ENCODE measurements around the gene RBMX.

Gene RBMX

GRCh38 chrX:136909119-136909705 lies 28.7 kb upstream of the RBMX start (continued):
- TF ChIP-seq ZNF585B (tag by site-specific recombination; IDR thresholded peaks at IDR 0.05) (no peak), ZNF140 (tag by site-specific recombination; IDR thresholded peaks at IDR 0.05) (no peak), ZNF433 (tag by site-specific recombination; IDR thresholded peaks at IDR 0.05; ENCODE audit: low read depth) (no peak), ZIC2 (tag by site-specific recombination; IDR thresholded peaks at IDR 0.05) (peak; percentile 49), ZNF677 (tag by site-specific recombination; IDR thresholded peaks at IDR 0.05) (no peak), OSR2 (tag by site-specific recombination; IDR thresholded peaks at IDR 0.05) (no peak), ZNF837 (tag by site-specific recombination; IDR thresholded peaks at IDR 0.05) (no peak), FEZF1 (tag by site-specific recombination; IDR thresholded peaks at IDR 0.05) (no peak), ZNF514 (tag by site-specific recombination; IDR thresholded peaks at IDR 0.05) (no peak), ZNF324 (tag by site-specific recombination; IDR thresholded peaks at IDR 0.05) (no peak), ZNF239 (tag by site-specific recombination; IDR thresholded peaks at IDR 0.05) (no peak), ZNF354C (tag by site-specific recombination; IDR thresholded peaks at IDR 0.05; ENCODE audit: borderline replicate concordance, low read depth) (no peak), ZBTB10 (tag by site-specific recombination; IDR thresholded peaks at IDR 0.05) (no peak), ZNF184 (tag by site-specific recombination; IDR thresholded peaks at IDR 0.05) (no peak), ZNF645 (tag by site-specific recombination; IDR thresholded peaks at IDR 0.05) (no peak), ZNF223 (tag by site-specific recombination; IDR thresholded peaks at IDR 0.05) (no peak), ZSCAN23 (tag by site-specific recombination; IDR thresholded peaks at IDR 0.05) (no peak), ZNF202 (tag by site-specific recombination; IDR thresholded peaks at IDR 0.05; ENCODE audit: borderline replicate concordance) (no peak), ZNF560 (tag by site-specific recombination; IDR thresholded peaks at IDR 0.05; ENCODE audit: borderline replicate concordance) (no peak), ZNF175 (tag by site-specific recombination; IDR thresholded peaks at IDR 0.05) (no peak), MYNN (tag by site-specific recombination; IDR thresholded peaks at IDR 0.05; ENCODE audit: borderline replicate concordance) (no peak; the same call in 1 of the 2 replicates), MZF1 (tag by site-specific recombination; IDR thresholded peaks at IDR 0.05; ENCODE audit: borderline replicate concordance) (no peak), ATF2 (tag by site-specific recombination; IDR thresholded peaks at IDR 0.05; ENCODE audit: low read depth) (no peak), ZNF112 (tag by site-specific recombination; IDR thresholded peaks at IDR 0.05) (no peak), PRDM1 (tag by site-specific recombination; IDR thresholded peaks at IDR 0.05) (no peak), ZNF660 (tag by site-specific recombination; IDR thresholded peaks at IDR 0.05) (no peak), PATZ1 (tag by site-specific recombination; IDR thresholded peaks at IDR 0.05) (peak; percentile 46; the same call in 1 of the 2 replicates), ZBTB44 (tag by site-specific recombination; IDR thresholded peaks at IDR 0.05) (no peak), ZNF561 (tag by site-specific recombination; IDR thresholded peaks at IDR 0.05; ENCODE audit: borderline replicate concordance) (peak; percentile 27; the same call in 1 of the 2 replicates), ZNF558 (tag by site-specific recombination; IDR thresholded peaks at IDR 0.05) (no peak), YY1 (tag by site-specific recombination; IDR thresholded peaks at IDR 0.05) (no peak), ZNF664 (tag by site-specific recombination; IDR thresholded peaks at IDR 0.05) (no peak), ZNF16 (tag by site-specific recombination; IDR thresholded peaks at IDR 0.05; ENCODE audit: low read depth) (no peak), ZNF600 (tag by site-specific recombination; IDR thresholded peaks at IDR 0.05) (peak; percentile 47; the same call in 1 of the 2 replicates)
